Activated T-cell treated with anti-CD3 and anti-CD28 coated beads, Interleukin-2, amount 50 U/mL, for 24 hours (primary cell): ENCODE results near the gene FKBP5.

Experiments used
- DNase-seq: peaks from one replicate; pipeline ENCODE4 v3.0.0-alpha.2; 2020
- H3K27ac Mint-ChIP-seq: 2 replicates; pipeline ENCODE4 v1.8.0; 2020; ENCODE audit warnings: mild to moderate bottlenecking, mixed read lengths
- H3K27me3 Mint-ChIP-seq: 2 replicates; pipeline ENCODE4 v1.8.0; 2020; ENCODE audit warnings: mixed read lengths
- H3K36me3 Mint-ChIP-seq: 2 replicates; pipeline ENCODE4 v1.8.0; 2020; ENCODE audit warnings: low read depth, mixed read lengths
- H3K4me1 Mint-ChIP-seq: 2 replicates; pipeline ENCODE4 v1.8.0; 2020; ENCODE audit warnings: low read depth, mixed read lengths
- H3K4me3 Mint-ChIP-seq: 2 replicates; pipeline ENCODE4 v1.8.0; 2020; ENCODE audit warnings: mild to moderate bottlenecking, moderate library complexity, mixed read lengths
- H3K9me3 Mint-ChIP-seq: 2 replicates; pipeline ENCODE4 v1.8.0; 2020; ENCODE audit warnings: mixed read lengths

Gene FKBP5

GRCh38 chr6:35642471-35643161 lies 46.1 kb downstream of the FKBP5 start:
- peaks cover 82% of the 10 kb centered on the region for H3K36me3 Mint-ChIP-seq
- H3K27me3 Mint-ChIP-seq: no peaks in the 10 kb centered on the region
- no peak overlapping the region for H3K4me3 Mint-ChIP-seq
- H3K9me3 Mint-ChIP-seq: no peaks in the 10 kb centered on the region
- DNase-seq: no peak
- peak overlapping the region; percentile 82 for H3K27ac Mint-ChIP-seq
- H3K4me1 Mint-ChIP-seq: peaks cover 78% of the 10 kb centered on the region

- H3K27me3 Mint-ChIP-seq: no peaks in the 10 kb centered on the region
- H3K36me3 Mint-ChIP-seq: peaks cover 85% of the 10 kb centered on the region
- H3K9me3 Mint-ChIP-seq: no peaks in the 10 kb centered on the region
- H3K4me3 Mint-ChIP-seq: no peak overlapping the region
- H3K4me1 Mint-ChIP-seq: peaks cover 73% of the 10 kb centered on the region
- no peak for DNase-seq
- H3K27ac Mint-ChIP-seq: no peak overlapping the region
Measured at GRCh38 chr6:35640017-35640664, 48.6 kb downstream of the FKBP5 start.

DNA sequence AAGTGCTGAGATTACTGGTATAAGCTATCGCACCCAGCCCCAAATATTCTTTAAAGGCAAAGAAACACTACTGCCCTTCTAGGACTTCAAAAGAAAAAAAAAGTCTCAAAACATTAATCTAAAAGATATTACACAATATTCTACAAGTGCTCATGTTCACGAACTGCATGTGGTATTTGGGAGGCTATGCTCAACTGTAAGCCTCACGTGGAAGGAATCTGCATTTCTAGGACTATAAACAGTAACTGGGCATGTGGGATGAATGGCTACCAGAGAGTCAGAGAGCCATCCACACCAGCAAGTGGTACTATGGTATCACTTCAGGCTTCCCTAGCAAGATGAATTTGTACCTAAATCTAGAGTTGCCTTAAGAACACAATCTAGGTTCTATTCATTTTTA lies 50.0 kb downstream of the FKBP5 start:
- Mint-ChIP-seq H3K4me3 (no peak overlapping the region), H3K9me3 (no peaks in the 10 kb centered on the region), H3K36me3 (peaks cover 88% of the 10 kb centered on the region), H3K27me3 (no peaks in the 10 kb centered on the region), H3K4me1 (peaks cover 69% of the 10 kb centered on the region), H3K27ac (peak overlapping the region; percentile 67)
- DNase-seq: no peak

DNA sequence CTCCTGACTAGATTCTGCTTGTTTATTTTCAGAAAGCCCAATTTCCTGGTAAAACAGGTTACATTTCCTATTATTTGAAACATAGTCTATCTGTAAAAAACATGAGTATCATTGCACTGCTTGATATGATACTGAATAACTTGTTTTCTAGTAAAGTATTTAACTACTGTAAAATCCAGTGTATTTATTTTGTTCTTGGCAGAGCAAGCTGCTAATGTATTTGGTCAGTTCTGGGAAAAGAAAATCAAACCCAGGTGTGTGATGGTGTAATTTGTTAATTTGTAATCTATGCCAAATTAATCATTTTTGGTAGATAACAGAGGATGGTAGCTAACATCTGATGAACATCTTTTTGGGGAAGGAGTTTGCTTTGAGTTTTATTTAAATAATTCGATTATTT lies 50.8 kb downstream of the FKBP5 start:
- no peak for DNase-seq
- Mint-ChIP-seq H3K9me3 (no peaks in the 10 kb centered on the region), H3K4me1 (peaks cover 62% of the 10 kb centered on the region), H3K27ac (peak overlapping the region; percentile 67), H3K27me3 (no peaks in the 10 kb centered on the region), H3K36me3 (peaks cover 83% of the 10 kb centered on the region), H3K4me3 (no peak overlapping the region)

GRCh38 chr6:35635601-35636597 lies 52.8 kb downstream of the FKBP5 start:
- peaks cover 58% of the 10 kb centered on the region for H3K4me1 Mint-ChIP-seq
- peak overlapping the region; percentile 48 for H3K27ac Mint-ChIP-seq
- H3K4me3 Mint-ChIP-seq: no peak overlapping the region
- no peaks in the 10 kb centered on the region for H3K27me3 Mint-ChIP-seq
- DNase-seq: no peak
- H3K36me3 Mint-ChIP-seq: peaks cover 82% of the 10 kb centered on the region
- no peaks in the 10 kb centered on the region for H3K9me3 Mint-ChIP-seq

- H3K36me3 Mint-ChIP-seq: peaks cover 85% of the 10 kb centered on the region
- H3K4me1 Mint-ChIP-seq: peaks cover 54% of the 10 kb centered on the region
- H3K27ac Mint-ChIP-seq: peak overlapping the region; percentile 72
- H3K4me3 Mint-ChIP-seq: no peak overlapping the region
- H3K27me3 Mint-ChIP-seq: no peaks in the 10 kb centered on the region
- no peak for DNase-seq
- no peaks in the 10 kb centered on the region for H3K9me3 Mint-ChIP-seq
Measured at GRCh38 chr6:35634316-35634715, 54.4 kb downstream of the FKBP5 start.

DNA sequence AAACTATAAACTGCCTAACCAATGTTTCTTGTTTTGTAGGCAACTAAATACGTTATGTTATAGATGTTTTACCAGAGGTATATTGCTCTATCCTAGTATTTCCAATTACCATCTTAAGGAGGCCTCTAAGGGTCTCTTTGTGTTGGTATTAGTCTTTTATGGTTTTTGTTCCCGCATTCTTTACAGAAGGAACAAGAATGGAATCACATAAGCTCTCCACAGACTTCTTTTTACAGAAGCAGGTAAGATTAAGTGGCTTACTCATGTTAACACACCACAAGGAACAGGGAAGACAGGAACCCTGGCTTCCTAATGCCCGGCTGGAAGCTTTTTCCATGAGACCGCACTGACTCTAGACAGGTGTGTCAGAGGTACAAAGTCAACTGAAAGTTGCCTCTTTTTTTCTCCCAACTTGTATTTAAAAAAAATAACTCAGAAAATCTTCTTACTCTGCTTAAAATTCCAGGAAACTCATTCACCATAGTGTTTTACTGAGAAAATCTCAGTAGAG lies 55.1 kb downstream of the FKBP5 start:
- peaks cover 83% of the 10 kb centered on the region for H3K36me3 Mint-ChIP-seq
- H3K4me1 Mint-ChIP-seq: peaks cover 54% of the 10 kb centered on the region
- H3K9me3 Mint-ChIP-seq: no peaks in the 10 kb centered on the region
- no peak overlapping the region for H3K4me3 Mint-ChIP-seq
- DNase-seq: no peak
- H3K27me3 Mint-ChIP-seq: no peaks in the 10 kb centered on the region
- peak overlapping the region; percentile 72 for H3K27ac Mint-ChIP-seq

- no peak for DNase-seq
- Mint-ChIP-seq H3K36me3 (peaks cover 70% of the 10 kb centered on the region), H3K9me3 (no peaks in the 10 kb centered on the region), H3K4me1 (peaks cover 31% of the 10 kb centered on the region), H3K27me3 (no peaks in the 10 kb centered on the region), H3K4me3 (no peak overlapping the region), H3K27ac (peak overlapping the region; percentile 72)
Measured at GRCh38 chr6:35629876-35630378, 58.8 kb downstream of the FKBP5 start.

DNA sequence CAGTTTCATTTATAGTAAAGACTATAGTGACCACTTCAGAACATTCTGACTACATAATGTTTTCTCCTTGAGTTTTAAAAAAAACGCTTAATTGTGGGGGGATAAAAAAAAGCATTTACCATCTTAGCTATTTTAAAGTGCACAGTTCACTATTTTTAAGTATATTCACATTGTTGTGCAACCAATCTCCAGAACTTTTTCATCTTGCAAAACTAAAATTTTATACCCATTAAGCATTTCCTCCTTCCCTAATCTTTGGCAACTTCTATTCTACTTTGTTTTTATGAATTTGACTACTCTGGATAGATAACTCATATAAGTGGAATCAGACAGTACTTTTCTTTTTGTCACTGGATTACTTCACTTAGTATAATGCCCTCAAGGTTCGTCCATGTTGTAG lies 62.3 kb downstream of the FKBP5 start:
- Mint-ChIP-seq H3K4me3 (no peak overlapping the region), H3K4me1 (peaks cover 51% of the 10 kb centered on the region), H3K27ac (peak overlapping the region; percentile 8), H3K27me3 (no peaks in the 10 kb centered on the region), H3K9me3 (no peaks in the 10 kb centered on the region), H3K36me3 (peaks cover 78% of the 10 kb centered on the region)
- no peak for DNase-seq

DNA sequence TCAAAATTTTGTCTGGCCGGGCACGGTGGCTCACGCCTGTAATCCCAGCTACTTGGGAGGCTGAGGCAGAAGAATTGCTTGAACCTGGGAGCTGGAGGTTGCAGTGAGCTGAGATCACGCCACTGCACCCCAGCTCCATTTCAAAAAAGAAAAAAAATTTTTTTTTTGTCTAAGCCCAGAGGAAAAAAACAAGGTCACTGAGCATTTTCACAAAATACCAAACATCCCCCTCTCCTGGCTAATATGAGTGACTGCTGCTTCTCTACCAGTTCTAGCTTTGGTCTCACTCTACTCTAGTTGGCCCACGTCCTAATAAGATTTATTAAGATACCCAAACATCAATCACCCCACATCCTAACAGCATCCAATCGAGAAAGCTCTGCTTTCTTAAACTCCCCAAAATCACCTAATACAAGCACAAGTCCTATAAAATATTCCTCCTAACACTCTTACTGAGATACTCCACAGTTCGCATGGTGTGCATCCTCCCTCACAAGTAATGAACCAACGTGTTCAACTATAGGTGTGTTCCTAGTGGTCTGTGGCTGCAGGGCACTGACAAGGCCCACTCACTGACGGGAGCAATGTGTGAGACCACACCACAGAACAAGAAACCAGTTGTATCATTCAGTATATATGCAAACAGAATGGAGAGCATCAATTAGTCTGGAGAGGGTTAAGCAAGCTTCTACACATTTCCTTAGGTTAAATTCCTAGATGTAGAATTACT lies 64.2 kb downstream of the FKBP5 start:
- Mint-ChIP-seq H3K4me3 (no peak overlapping the region), H3K4me1 (peaks cover 48% of the 10 kb centered on the region), H3K27me3 (no peaks in the 10 kb centered on the region), H3K9me3 (no peaks in the 10 kb centered on the region), H3K36me3 (peaks cover 75% of the 10 kb centered on the region), H3K27ac (peak overlapping the region; percentile 66)
- DNase-seq: no peak

GRCh38 chr6:35622283-35622682 lies 66.4 kb downstream of the FKBP5 start:
- Mint-ChIP-seq H3K9me3 (no peaks in the 10 kb centered on the region), H3K27ac (peak overlapping the region; percentile 53), H3K4me1 (peaks cover 50% of the 10 kb centered on the region)

DNA sequence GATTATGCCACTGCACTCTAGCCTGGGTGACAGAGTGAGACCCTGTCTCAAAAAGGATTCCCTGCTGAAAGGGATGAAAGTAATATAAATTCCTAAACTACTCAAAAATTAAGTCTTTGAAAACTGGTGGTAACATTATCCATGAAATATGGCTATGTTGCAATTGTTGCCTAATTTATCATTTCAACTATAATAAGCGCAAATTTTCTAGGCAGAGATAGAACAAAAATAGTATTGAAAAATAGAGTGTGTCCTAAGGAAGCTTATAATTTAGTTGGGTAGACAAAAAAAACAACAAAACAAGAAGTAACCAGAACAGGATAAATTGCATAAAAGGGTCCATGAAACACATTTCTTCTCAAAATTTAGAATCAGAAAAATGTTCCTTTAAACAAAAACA lies 68.0 kb downstream of the FKBP5 start:
- peaks cover 55% of the 10 kb centered on the region for H3K4me1 Mint-ChIP-seq
- no peak overlapping the region for H3K4me3 Mint-ChIP-seq
- H3K36me3 Mint-ChIP-seq: peaks cover 83% of the 10 kb centered on the region
- H3K27ac Mint-ChIP-seq: peak overlapping the region; percentile 14
- no peaks in the 10 kb centered on the region for H3K27me3 Mint-ChIP-seq
- no peaks in the 10 kb centered on the region for H3K9me3 Mint-ChIP-seq
- no peak for DNase-seq

More at GRCh38 chr6:35622283-35622682, 66.4 kb downstream of the FKBP5 start:
- H3K36me3 Mint-ChIP-seq: peaks cover 82% of the 10 kb centered on the region
- no peak for DNase-seq
- H3K27me3 Mint-ChIP-seq: no peaks in the 10 kb centered on the region
- H3K4me3 Mint-ChIP-seq: no peak overlapping the region

DNA sequence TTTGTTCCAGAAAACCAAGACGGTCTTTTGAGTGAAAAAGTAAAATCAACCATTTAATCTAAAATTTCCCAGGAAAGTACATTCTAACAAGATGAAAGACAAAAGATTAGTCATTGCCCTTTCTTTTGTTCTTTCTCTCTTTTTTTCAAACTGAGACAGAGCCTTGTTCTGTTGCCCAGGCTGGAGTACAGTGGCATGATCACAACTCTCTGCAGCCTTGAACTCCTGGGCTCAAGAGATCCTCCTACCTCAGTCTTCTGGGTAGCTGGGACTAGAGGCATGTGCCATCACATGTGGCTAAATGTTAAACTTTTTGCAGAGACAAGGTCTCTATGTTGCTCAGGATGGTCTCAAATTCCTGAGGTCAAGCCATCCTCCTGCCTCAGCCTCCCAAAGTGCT lies 75.0 kb downstream of the FKBP5 start:
- peak overlapping the region; percentile 15 for H3K4me3 Mint-ChIP-seq
- peak overlapping the region; percentile 79 for H3K27ac Mint-ChIP-seq
- DNase-seq: no peak
- H3K27me3 Mint-ChIP-seq: no peaks in the 10 kb centered on the region
- H3K9me3 Mint-ChIP-seq: peaks cover 10% of the 10 kb centered on the region
- H3K4me1 Mint-ChIP-seq: peaks cover 76% of the 10 kb centered on the region
- peaks cover 90% of the 10 kb centered on the region for H3K36me3 Mint-ChIP-seq

GRCh38 chr6:35611240-35611639 lies 77.5 kb downstream of the FKBP5 start:
- Mint-ChIP-seq H3K4me3 (peak overlapping the region; percentile 18), H3K27ac (peak overlapping the region; percentile 79), H3K4me1 (peaks cover 75% of the 10 kb centered on the region), H3K27me3 (no peaks in the 10 kb centered on the region), H3K36me3 (peaks cover 88% of the 10 kb centered on the region), H3K9me3 (peaks cover 10% of the 10 kb centered on the region)
- DNase-seq: no peak
